K562 (cell line): ENCODE data around the gene FADS1. TPM values are rescaled to one million over a fixed set of nuclear protein-coding genes. Genes with fewer than 3 reads are reported as not detected.

ENCODE experiments used
- BMI1 ChIP-seq: fragments of 150-350 bp; IDR thresholded peaks from 2 replicates; pipeline ENCODE4 v1.6.1; 2014; ENCODE audit warnings: low read length
- ETV5 ChIP-seq: sonication (generic); formaldehyde crosslinking; IDR thresholded peaks from 2 replicates; pipeline ENCODE4 v1.4.0; 2020; ENCODE audit warnings: low read depth, mild to moderate bottlenecking, missing genetic modification reagents
- FIP1L1 ChIP-seq: fragments of 200-400 bp; formaldehyde crosslinking; IDR thresholded peaks from 2 replicates; pipeline ENCODE4 v1.6.1; 2018; ENCODE audit warnings: mild to moderate bottlenecking, low read depth, low read length; ENCODE audit not compliant: poor library complexity, severe bottlenecking
- FOXA3 ChIP-seq, 2 experiments: fragments of 450-650 bp in 1 of 2; sonication (generic) in 1 of 2; formaldehyde crosslinking; IDR thresholded peaks in 1 of 2; conservative IDR thresholded peaks in 1 of 2; 2 replicates each; pipeline versions ENCODE4 v1.4.0 to v1.8.0; 2020 to 2022; ENCODE audit warnings: mild to moderate bottlenecking in 2 of 2, missing genetic modification reagents in 1 of 2
- FOXK1 ChIP-seq: sonication (generic); formaldehyde crosslinking; IDR thresholded peaks from 2 replicates; pipeline ENCODE4 v1.8.0; 2022; ENCODE audit warnings: missing genetic modification reagents, mild to moderate bottlenecking, borderline replicate concordance
- GABPB1 ChIP-seq: sonication (generic); formaldehyde crosslinking; IDR thresholded peaks from 2 replicates; pipeline ENCODE4 v1.8.0; 2022; ENCODE audit warnings: mild to moderate bottlenecking, missing genetic modification reagents
- KDM4B ChIP-seq, 2 experiments: fragments of 450-650 bp in 1 of 2; sonication (generic) in 1 of 2; IDR thresholded peaks; 2 replicates each; pipeline ENCODE4 v1.6.1; 2016 to 2017; ENCODE audit warnings: borderline replicate concordance in 2 of 2, antibody characterized with exemption in 1 of 2, low read depth in 1 of 2, mild to moderate bottlenecking in 1 of 2
- MBD2 ChIP-seq: sonication (generic); IDR thresholded peaks from 2 replicates; pipeline ENCODE4 v1.6.1; 2016; ENCODE audit warnings: low read depth, borderline replicate concordance
- MTA1 ChIP-seq: fragments of 450-650 bp; IDR thresholded peaks from 2 replicates; pipeline ENCODE4 v1.6.1; 2017; ENCODE audit warnings: borderline replicate concordance
- NFIC ChIP-seq: fragments of 450-650 bp; IDR thresholded peaks from 2 replicates; pipeline ENCODE4 v1.6.1; 2017; ENCODE audit warnings: mild to moderate bottlenecking, inconsistent platforms
- PHB ChIP-seq: fragments of 250-450 bp; sonication (Bioruptor Pico); IDR thresholded peaks from 2 replicates; pipeline ENCODE4 v1.5.0; 2021
- RAD21 ChIP-seq, 2 experiments: fragments of 250-450 bp in 1 of 2; fragments of 450-650 bp in 1 of 2; sonication (Bioruptor Pico) in 1 of 2; formaldehyde crosslinking in 1 of 2; IDR thresholded peaks in 1 of 2; conservative IDR thresholded peaks in 1 of 2; 2 replicates each; pipeline versions ENCODE4 v1.4.0 to v1.8.0; 2020 to 2022; ENCODE audit warnings: mild to moderate bottlenecking in 2 of 2, moderate library complexity in 1 of 2
- RBM22 ChIP-seq: fragments of 200-400 bp; formaldehyde crosslinking; IDR thresholded peaks from 2 replicates; pipeline ENCODE4 v1.6.1; 2018; ENCODE audit warnings: low read length, low read depth; ENCODE audit not compliant: poor library complexity, severe bottlenecking
- TBP ChIP-seq: optimal IDR thresholded peaks from 2 replicates; pipeline ENCODE3; 2011; ENCODE audit warnings: low read depth, low read length, improper control_type of control experiment
- ZNF764 ChIP-seq: fragments of 250-450 bp; sonication (Bioruptor Pico); IDR thresholded peaks from 2 replicates; pipeline ENCODE4 v1.4.0; 2020; ENCODE audit warnings: low read depth, mild to moderate bottlenecking, moderate library complexity
- polyA plus RNA-seq, 8 experiments: library from polyadenylated mRNA; depleted of rRNA in 4 of 8; stranded (reverse) in 5 of 8; unstranded in 3 of 8; fragments of >200 nt; fragmentation: Nextera tagmentation in 2 of 8; fragmentation: Illumina TruSeq in 1 of 8; extraction: Ambion mirVana in 2 of 8; extraction: Trizol in 1 of 8; gene quantifications; 2 replicates each; pipeline versions ENCODE4 v1.2.1 to v1.2.3, GENCODE V29; 2011 to 2014; ENCODE audit warnings: inconsistent platforms in 1 of 8, missing spikeins in 1 of 8
- total RNA-seq, 7 experiments: library from RNA; depleted of rRNA in 6 of 7; stranded (reverse); fragments of >200 nt in 6 of 7; fragmentation: Illumina TruSeq in 2 of 7; extraction: Trizol in 2 of 7; gene quantifications; 2 replicates each; pipeline versions ENCODE4 v1.2.1 to v1.2.3, GENCODE V29; 2011 to 2021; ENCODE audit warnings: low replicate concordance in 1 of 7
- TF ChIP-seq, protein P1 (sequence below): sonication (generic); formaldehyde crosslinking; IDR thresholded peaks from 2 replicates; pipeline ENCODE4 v1.8.0; 2022; ENCODE audit warnings: mild to moderate bottlenecking, missing genetic modification reagents
- TF ChIP-seq, protein P2 (sequence below): sonication (generic); formaldehyde crosslinking; IDR thresholded peaks from 2 replicates; pipeline ENCODE4 v1.8.1; 2023; ENCODE audit warnings: mild to moderate bottlenecking, missing genetic modification reagents
- TF ChIP-seq, protein P3 (sequence below): sonication (generic); formaldehyde crosslinking; IDR thresholded peaks from 2 replicates; pipeline ENCODE4 v1.8.0; 2022; ENCODE audit warnings: mild to moderate bottlenecking, missing genetic modification reagents

The FADS1 gene
- total and polyA plus RNA-seq, 9 of the 15 experiments (the other 6 are each of a cell fraction or from before 2014, with no cell fraction given), result 110 to 864 (median 364) TPM

DNA sequence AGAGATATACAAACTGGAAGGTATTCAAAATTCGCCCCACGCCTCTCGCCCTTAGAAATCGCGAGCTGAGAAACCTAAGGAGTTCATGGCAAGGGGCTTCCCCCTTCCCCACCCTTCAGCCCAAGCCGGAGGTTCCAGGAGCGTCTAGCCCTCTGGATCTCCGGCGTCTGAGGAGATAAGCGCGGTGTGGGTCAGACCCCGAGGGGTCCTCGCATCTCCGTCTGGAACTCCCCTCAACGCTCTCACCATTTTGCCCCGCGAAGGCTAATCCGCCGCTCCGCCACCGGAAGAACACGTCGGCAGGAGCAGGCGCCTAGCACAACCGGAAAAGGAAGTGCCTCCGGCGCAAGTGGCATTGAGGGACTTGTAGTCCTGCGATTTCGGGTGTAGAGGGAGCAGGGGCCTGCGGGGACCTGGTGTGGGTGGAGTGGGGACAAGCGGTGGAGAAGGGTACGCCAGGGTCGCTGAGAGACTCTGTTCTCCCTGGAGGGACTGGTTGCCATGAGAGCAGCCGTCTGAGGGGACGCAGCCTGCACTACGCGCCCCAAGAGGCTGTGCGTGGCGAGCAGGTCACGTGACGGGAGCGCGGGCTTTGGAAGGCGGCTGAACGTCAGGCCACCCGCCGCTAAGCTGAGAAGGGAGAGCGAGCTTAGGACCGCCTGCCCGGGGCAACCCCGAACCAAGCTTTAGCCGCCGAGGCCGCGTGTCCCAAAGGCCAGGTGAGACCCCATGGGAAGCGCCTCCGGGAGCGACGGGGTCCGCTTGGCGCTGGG, 24.3 kb downstream of the FADS1 start, which contains the start of the genes FEN1 and TMEM258 (continued):
- TF ChIP-seq, protein P1, sequence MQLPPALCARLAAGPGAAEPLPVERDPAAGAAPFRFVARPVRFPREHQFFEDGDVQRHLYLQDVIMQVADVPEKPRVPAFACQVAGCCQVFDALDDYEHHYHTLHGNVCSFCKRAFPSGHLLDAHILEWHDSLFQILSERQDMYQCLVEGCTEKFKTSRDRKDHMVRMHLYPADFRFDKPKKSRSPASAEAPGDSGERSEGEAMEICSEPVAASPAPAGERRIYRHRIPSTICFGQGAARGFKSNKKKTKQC (CRISPR knock-in tag), result peak; percentile 69
- TF ChIP-seq FOXA3 (CRISPR knock-in tag; conservative IDR thresholded peaks at IDR 0.05 in 1 of 2, IDR thresholded peaks at IDR 0.05 in 1 of 2), result 0 out of 4 replicates have a peak, but pooled peaks of 1 of the 2 experiments have one; percentile 53
- TF ChIP-seq RAD21 (CRISPR knock-in tag; conservative IDR thresholded peaks at IDR 0.05 in 1 of 2, IDR thresholded peaks at IDR 0.05 in 1 of 2), result no peak
- peak; percentile 85 for TF ChIP-seq MBD2
- TF ChIP-seq, protein P2, sequence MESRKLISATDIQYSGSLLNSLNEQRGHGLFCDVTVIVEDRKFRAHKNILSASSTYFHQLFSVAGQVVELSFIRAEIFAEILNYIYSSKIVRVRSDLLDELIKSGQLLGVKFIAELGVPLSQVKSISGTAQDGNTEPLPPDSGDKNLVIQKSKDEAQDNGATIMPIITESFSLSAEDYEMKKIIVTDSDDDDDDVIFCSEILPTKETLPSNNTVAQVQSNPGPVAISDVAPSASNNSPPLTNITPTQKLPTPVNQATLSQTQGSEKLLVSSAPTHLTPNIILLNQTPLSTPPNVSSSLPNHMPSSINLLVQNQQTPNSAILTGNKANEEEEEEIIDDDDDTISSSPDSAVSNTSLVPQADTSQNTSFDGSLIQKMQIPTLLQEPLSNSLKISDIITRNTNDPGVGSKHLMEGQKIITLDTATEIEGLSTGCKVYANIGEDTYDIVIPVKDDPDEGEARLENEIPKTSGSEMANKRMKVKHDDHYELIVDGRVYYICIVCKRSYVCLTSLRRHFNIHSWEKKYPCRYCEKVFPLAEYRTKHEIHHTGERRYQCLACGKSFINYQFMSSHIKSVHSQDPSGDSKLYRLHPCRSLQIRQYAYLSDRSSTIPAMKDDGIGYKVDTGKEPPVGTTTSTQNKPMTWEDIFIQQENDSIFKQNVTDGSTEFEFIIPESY (CRISPR knock-in tag), result peak; percentile 61
- peak; percentile 65; the same call in 1 of the 2 replicates for TF ChIP-seq NFIC
- TF ChIP-seq, protein P3, sequence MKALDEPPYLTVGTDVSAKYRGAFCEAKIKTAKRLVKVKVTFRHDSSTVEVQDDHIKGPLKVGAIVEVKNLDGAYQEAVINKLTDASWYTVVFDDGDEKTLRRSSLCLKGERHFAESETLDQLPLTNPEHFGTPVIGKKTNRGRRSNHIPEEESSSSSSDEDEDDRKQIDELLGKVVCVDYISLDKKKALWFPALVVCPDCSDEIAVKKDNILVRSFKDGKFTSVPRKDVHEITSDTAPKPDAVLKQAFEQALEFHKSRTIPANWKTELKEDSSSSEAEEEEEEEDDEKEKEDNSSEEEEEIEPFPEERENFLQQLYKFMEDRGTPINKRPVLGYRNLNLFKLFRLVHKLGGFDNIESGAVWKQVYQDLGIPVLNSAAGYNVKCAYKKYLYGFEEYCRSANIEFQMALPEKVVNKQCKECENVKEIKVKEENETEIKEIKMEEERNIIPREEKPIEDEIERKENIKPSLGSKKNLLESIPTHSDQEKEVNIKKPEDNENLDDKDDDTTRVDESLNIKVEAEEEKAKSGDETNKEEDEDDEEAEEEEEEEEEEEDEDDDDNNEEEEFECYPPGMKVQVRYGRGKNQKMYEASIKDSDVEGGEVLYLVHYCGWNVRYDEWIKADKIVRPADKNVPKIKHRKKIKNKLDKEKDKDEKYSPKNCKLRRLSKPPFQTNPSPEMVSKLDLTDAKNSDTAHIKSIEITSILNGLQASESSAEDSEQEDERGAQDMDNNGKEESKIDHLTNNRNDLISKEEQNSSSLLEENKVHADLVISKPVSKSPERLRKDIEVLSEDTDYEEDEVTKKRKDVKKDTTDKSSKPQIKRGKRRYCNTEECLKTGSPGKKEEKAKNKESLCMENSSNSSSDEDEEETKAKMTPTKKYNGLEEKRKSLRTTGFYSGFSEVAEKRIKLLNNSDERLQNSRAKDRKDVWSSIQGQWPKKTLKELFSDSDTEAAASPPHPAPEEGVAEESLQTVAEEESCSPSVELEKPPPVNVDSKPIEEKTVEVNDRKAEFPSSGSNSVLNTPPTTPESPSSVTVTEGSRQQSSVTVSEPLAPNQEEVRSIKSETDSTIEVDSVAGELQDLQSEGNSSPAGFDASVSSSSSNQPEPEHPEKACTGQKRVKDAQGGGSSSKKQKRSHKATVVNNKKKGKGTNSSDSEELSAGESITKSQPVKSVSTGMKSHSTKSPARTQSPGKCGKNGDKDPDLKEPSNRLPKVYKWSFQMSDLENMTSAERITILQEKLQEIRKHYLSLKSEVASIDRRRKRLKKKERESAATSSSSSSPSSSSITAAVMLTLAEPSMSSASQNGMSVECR (CRISPR knock-in tag), result peak; percentile 95
- TF ChIP-seq FIP1L1, result peak; percentile 81
- peak; percentile 33; the same call in 1 of the 2 replicates for TF ChIP-seq MTA1
- TF ChIP-seq TBP, result peak; percentile 62
- no peak for TF ChIP-seq BMI1
- TF ChIP-seq ZNF764 (CRISPR knock-in tag), result 0 out of 2 replicates have a peak, but pooled peaks have one; percentile 11
- TF ChIP-seq ETV5 (CRISPR knock-in tag), result peak; percentile 82
- peak; percentile 98 for TF ChIP-seq GABPB1 (CRISPR knock-in tag)
- TF ChIP-seq PHB (CRISPR knock-in tag), result no peak
- peak in 1 of 2 experiments; percentile 69; a peak in 2 of 4 replicates for TF ChIP-seq KDM4B (IDR thresholded peaks at IDR 0.05; ENCODE audit: borderline replicate concordance in 2 of 2, low read depth in 1 of 2)
- no peak for TF ChIP-seq FOXK1
- peak; percentile 42 for TF ChIP-seq RBM22
